Mesenchymal stem cell (in vitro differentiated cells and primary cell): ENCODE results near the gene PROX1.

ENCODE experiments used
- DNase-seq: peaks from one replicate; pipeline ENCODE4 v3.0.0-alpha.2; 2013
- H2AFZ ChIP-seq: one replicate; pipeline ENCODE4 v1.6.1; 2013; ENCODE audit warnings: low read depth, mild to moderate bottlenecking, control low read depth, inconsistent platforms, low read length, moderate library complexity
- H2AK5ac ChIP-seq: 2 replicates; pipeline ENCODE4 v1.6.1; 2013; ENCODE audit warnings: low read length, moderate library complexity, mild to moderate bottlenecking, inconsistent platforms; ENCODE audit not compliant: severe bottlenecking
- H2BK120ac ChIP-seq: one replicate; pipeline ENCODE4 v1.6.1; 2013; ENCODE audit warnings: low read depth, mild to moderate bottlenecking, inconsistent platforms, low read length, moderate library complexity
- H2BK12ac ChIP-seq, 2 experiments: one replicate each; pipeline ENCODE4 v1.6.1; 2013; ENCODE audit warnings: inconsistent platforms in 2 of 2, low read length in 2 of 2, mild to moderate bottlenecking in 2 of 2, moderate library complexity in 2 of 2, control low read depth in 1 of 2
- H2BK15ac ChIP-seq: one replicate; pipeline ENCODE4 v1.6.1; 2013; ENCODE audit warnings: mild to moderate bottlenecking, low read depth, inconsistent platforms; ENCODE audit not compliant: poor library complexity, severe bottlenecking
- H2BK5ac ChIP-seq: 2 replicates; pipeline ENCODE4 v1.6.1; 2013; ENCODE audit warnings: low read depth, mild to moderate bottlenecking, low read length, control low read depth, inconsistent platforms; ENCODE audit not compliant: poor library complexity, severe bottlenecking
- H3K14ac ChIP-seq, 2 experiments: one replicate each; pipeline ENCODE4 v1.6.1; 2013; ENCODE audit warnings: inconsistent platforms in 2 of 2, low read length in 2 of 2, control low read depth in 1 of 2, mild to moderate bottlenecking in 1 of 2, moderate library complexity in 1 of 2
- H3K18ac ChIP-seq, 2 experiments: one replicate each; pipeline ENCODE4 v1.6.1; 2013; ENCODE audit warnings: inconsistent platforms in 2 of 2, low read length in 2 of 2, control low read depth in 1 of 2, low read depth in 1 of 2, mild to moderate bottlenecking in 1 of 2
- H3K23ac ChIP-seq, 2 experiments: one replicate each; pipeline ENCODE4 v1.6.1; 2013; ENCODE audit warnings: inconsistent platforms in 2 of 2, low read length in 2 of 2, mild to moderate bottlenecking in 2 of 2, moderate library complexity in 2 of 2, control low read depth in 1 of 2
- H3K27ac ChIP-seq: 2 replicates; pipeline ENCODE4 v1.5.1; 2013; ENCODE audit warnings: mild to moderate bottlenecking, moderate library complexity, low read length, control low read depth, inconsistent platforms; ENCODE audit not compliant: poor library complexity, severe bottlenecking
- H3K27me3 ChIP-seq, 2 experiments: 2 replicates each; pipeline versions ENCODE4 v1.6.1 to v1.7.0; 2013; ENCODE audit warnings: low read length in 2 of 2, mild to moderate bottlenecking in 2 of 2, moderate library complexity in 2 of 2, control low read depth in 1 of 2, inconsistent platforms in 1 of 2; ENCODE audit not compliant: control insufficient read depth in 1 of 2, insufficient read depth in 1 of 2
- H3K36me3 ChIP-seq, 2 experiments: 2 replicates each; pipeline versions ENCODE4 v1.6.1 to v1.7.0; 2013; ENCODE audit warnings: low read length in 2 of 2, control low read depth in 1 of 2, inconsistent platforms in 1 of 2, low read depth in 1 of 2, mild to moderate bottlenecking in 1 of 2; ENCODE audit not compliant: insufficient read depth in 2 of 2, control insufficient read depth in 1 of 2
- H3K4ac ChIP-seq, 2 experiments: one replicate each; pipeline ENCODE4 v1.6.1; 2013; ENCODE audit warnings: inconsistent platforms in 2 of 2, low read length in 2 of 2, mild to moderate bottlenecking in 2 of 2, moderate library complexity in 2 of 2, control low read depth in 1 of 2, low read depth in 1 of 2
- H3K4me1 ChIP-seq: 2 replicates; pipeline ENCODE4 v1.6.1; 2013; ENCODE audit warnings: low read depth, low read length, control low read depth; ENCODE audit not compliant: control insufficient read depth, insufficient read depth
- H3K4me2 ChIP-seq: 2 replicates; pipeline ENCODE4 v1.6.1; 2013; ENCODE audit warnings: low read length, mild to moderate bottlenecking, inconsistent platforms; ENCODE audit not compliant: poor library complexity, severe bottlenecking
- H3K4me3 ChIP-seq, 2 experiments: 2 replicates each; pipeline versions ENCODE4 v1.5.1 to v1.7.0; 2013; ENCODE audit warnings: low read length in 2 of 2, mild to moderate bottlenecking in 2 of 2, control low read depth in 1 of 2, low read depth in 1 of 2; ENCODE audit not compliant: insufficient read depth in 1 of 2
- H3K79me1 ChIP-seq: replicated peaks from 2 replicates; pipeline ENCODE4 v1.6.1; 2013; ENCODE audit warnings: mild to moderate bottlenecking, control low read depth, low read length, inconsistent platforms; ENCODE audit not compliant: poor library complexity, severe bottlenecking
- H3K9ac ChIP-seq: 2 replicates; pipeline ENCODE4 v1.7.0; 2013; ENCODE audit warnings: mild to moderate bottlenecking, low read length, moderate library complexity
- H3K9me3 ChIP-seq: 2 replicates; pipeline ENCODE4 v1.7.0; 2013; ENCODE audit warnings: mild to moderate bottlenecking, low read length; ENCODE audit not compliant: control insufficient read depth
- H4K8ac ChIP-seq: one replicate; pipeline ENCODE4 v1.6.1; 2013; ENCODE audit warnings: inconsistent platforms, mild to moderate bottlenecking, low read length, moderate library complexity
- H4K91ac ChIP-seq: one replicate; pipeline ENCODE4 v1.6.1; 2013; ENCODE audit warnings: mild to moderate bottlenecking, low read length, inconsistent platforms
- WGBS: methylation state at CpG from one replicate; pipeline ENCODE4 v1.1.7; 2013; ENCODE audit warnings: mixed read lengths; 5-methylcytosine and 5-hydroxymethylcytosine counted together

Gene PROX1

DNA sequence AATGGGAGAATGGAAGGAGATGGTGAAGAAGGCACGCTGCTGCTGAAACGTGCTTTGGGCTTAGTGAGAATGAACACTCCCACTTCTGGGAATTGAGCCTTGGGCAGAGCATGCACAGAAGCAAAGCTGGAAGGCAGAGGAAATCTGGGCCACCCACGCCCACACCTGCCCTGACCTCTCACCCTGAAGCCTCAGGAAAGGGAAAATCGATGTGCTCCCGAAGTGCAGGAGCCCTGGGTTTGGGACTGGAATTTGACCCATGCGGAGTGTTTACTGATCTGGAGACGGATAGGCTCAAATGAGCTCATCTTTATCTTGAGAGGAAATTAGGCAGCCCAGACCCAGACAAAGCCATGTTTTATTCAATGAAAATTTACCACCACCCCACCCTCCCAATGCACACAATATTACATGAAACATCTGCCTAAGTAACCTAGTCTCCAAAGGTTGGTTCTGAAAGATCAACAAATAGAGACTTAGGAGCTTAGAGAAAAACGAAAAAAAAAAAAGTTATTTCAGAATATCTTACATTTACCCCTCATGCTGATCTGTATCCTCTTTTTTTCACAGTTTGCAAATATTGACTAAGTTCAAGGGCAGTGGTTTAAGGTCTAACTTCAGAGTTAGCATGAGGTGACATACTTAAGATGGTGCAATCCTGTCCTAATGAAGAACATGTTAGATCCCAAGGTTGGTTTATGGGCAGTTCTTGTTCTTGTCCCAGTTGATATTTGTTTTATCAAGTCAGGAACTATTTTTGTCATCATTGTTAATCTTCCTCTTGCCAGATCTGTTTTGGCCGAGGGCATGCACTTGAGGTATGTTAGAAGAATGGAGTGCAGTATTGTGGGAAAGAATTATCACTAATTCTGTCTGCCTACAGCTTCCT lies 63.0 kb downstream of the PROX1 start:
- Histone ChIP-seq H2AFZ (no peak overlapping the region), H3K27ac (no peak overlapping the region), H4K91ac (no peak overlapping the region), H4K8ac (no peak overlapping the region), H3K4me2 (no peak overlapping the region), H2AK5ac (no peak overlapping the region), H3K23ac (no peak overlapping the region), H2BK12ac (no peak overlapping the region), H2BK15ac (no peak overlapping the region), H3K4me1 (no peaks in the 10 kb centered on the region), H2BK5ac (no peak overlapping the region), H3K4me3 (no peak overlapping the region), H3K79me1 (no peaks in the 10 kb centered on the region), H3K27me3 (no peaks in the 10 kb centered on the region), H3K9me3 (peaks cover 13% of the 10 kb centered on the region), H3K9ac (no peak overlapping the region), H3K36me3 (no peaks in the 10 kb centered on the region), H3K4ac (no peak overlapping the region), H2BK120ac (no peak overlapping the region), H3K14ac (no peak overlapping the region), H3K18ac (no peak overlapping the region)
- no peak for DNase-seq
- WGBS = 47% methylated on average over 7 of the region's 9 CpGs

DNA sequence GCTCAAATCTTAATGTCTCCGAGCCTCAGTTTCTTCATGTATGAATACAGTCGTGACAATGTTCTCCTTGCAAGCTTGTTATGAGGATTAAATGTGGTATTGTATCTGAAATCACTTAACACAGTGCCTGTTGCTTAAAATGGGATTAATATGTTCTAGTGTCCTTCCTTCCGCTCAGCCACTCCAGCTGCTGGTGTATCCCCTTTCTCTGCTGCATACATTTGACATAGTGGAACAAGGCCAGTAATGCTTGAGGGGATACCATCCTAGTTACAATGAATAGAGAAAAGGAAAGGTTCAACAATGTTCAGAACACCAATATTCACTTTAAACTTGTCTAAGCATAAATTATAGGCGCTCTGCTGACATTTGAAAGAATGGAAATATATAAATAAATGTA lies 64.0 kb downstream of the PROX1 start:
- no peaks in the 10 kb centered on the region for H3K27me3 ChIP-seq
- no peaks in the 10 kb centered on the region for H3K36me3 ChIP-seq
- no peak overlapping the region for H3K18ac ChIP-seq
- no peaks in the 10 kb centered on the region for H3K4me1 ChIP-seq
- H2BK12ac ChIP-seq = no peak overlapping the region
- H2BK5ac ChIP-seq = no peak overlapping the region
- no peak overlapping the region for H2AFZ ChIP-seq
- H4K8ac ChIP-seq = no peak overlapping the region
- H3K9ac ChIP-seq = no peak overlapping the region
- no peak overlapping the region for H2BK15ac ChIP-seq
- no peak overlapping the region for H2AK5ac ChIP-seq
- H3K79me1 ChIP-seq = no peaks in the 10 kb centered on the region
- no peak for DNase-seq
- H2BK120ac ChIP-seq = no peak overlapping the region
- peaks cover 13% of the 10 kb centered on the region for H3K9me3 ChIP-seq
- WGBS = 86% methylated on average over 3 of the region's 4 CpGs
- no peak overlapping the region for H3K27ac ChIP-seq
- H3K23ac ChIP-seq = no peak overlapping the region
- H3K4ac ChIP-seq = no peak overlapping the region
- no peak overlapping the region for H3K4me2 ChIP-seq
- no peak overlapping the region for H3K14ac ChIP-seq
- H4K91ac ChIP-seq = no peak overlapping the region
- H3K4me3 ChIP-seq = no peak overlapping the region

DNA sequence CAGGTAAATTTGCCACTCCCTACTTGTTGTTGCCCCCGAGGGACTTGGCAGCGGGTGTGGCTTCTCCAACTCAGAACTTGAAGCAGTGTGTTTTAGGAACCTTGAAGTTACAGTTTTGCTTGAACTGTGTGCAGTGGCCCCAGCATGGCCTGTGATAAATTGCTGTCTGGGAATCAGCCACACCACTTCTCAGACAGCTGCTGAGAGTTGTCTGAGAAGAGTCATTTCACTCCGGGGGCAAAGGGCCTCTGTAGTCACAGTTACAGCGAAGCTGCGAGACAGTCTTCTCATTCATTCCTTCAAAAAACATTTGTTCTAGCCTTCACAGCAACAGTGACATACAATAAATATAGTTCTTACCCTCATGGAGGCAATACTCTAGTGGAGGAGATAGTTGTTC lies 70.3 kb downstream of the PROX1 start:
- H3K14ac ChIP-seq = no peak overlapping the region
- H3K27ac ChIP-seq = no peak overlapping the region
- H3K27me3 ChIP-seq = peaks cover 0 to 9% of the 10 kb centered on the region in 2 experiments
- H2BK120ac ChIP-seq = no peak overlapping the region
- DNase-seq = no peak
- no peak overlapping the region for H2AFZ ChIP-seq
- H4K91ac ChIP-seq = no peak overlapping the region
- no peak overlapping the region for H3K9ac ChIP-seq
- H3K23ac ChIP-seq = no peak overlapping the region
- H3K36me3 ChIP-seq = no peaks in the 10 kb centered on the region
- no peaks in the 10 kb centered on the region for H3K4me1 ChIP-seq
- no peak overlapping the region for H3K4ac ChIP-seq
- H3K4me3 ChIP-seq = no peak overlapping the region
- no peak overlapping the region for H2BK12ac ChIP-seq
- no peaks in the 10 kb centered on the region for H3K79me1 ChIP-seq
- no peak overlapping the region for H3K18ac ChIP-seq
- H2AK5ac ChIP-seq = no peak overlapping the region
- H2BK15ac ChIP-seq = no peak overlapping the region
- no peak overlapping the region for H4K8ac ChIP-seq
- no peak overlapping the region for H3K4me2 ChIP-seq
- H3K9me3 ChIP-seq = no peaks in the 10 kb centered on the region
- H2BK5ac ChIP-seq = no peak overlapping the region
- 66% methylated on average over 3 of the region's 5 CpGs for WGBS

DNA sequence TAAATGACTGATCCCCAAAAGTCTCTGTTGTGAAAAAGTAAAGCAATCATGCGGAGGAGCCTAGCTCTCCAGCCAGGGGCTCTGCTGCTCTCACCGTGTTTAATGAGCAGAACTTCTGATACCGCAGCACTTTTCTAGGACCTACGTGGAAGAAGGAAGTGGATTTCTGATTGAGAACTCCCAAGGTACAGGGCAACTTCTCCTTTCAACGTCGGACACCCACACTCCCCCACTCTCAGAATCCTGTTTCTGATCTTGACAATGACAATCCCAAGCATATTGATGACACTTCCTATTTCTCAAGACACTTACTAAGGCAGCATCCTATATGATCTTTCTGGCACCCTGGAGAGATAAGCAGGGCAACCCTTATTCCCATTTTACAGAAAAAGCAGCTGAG lies 78.4 kb downstream of the PROX1 start:
- Histone ChIP-seq H3K23ac (no peak overlapping the region), H2BK120ac (no peak overlapping the region), H3K79me1 (no peaks in the 10 kb centered on the region), H4K91ac (no peak overlapping the region), H3K4me1 (no peaks in the 10 kb centered on the region), H3K14ac (no peak overlapping the region), H3K4me2 (no peak overlapping the region), H3K36me3 (no peaks in the 10 kb centered on the region), H2AFZ (no peak overlapping the region), H3K4ac (no peak overlapping the region), H3K9me3 (no peaks in the 10 kb centered on the region), H3K4me3 (no peak overlapping the region), H2AK5ac (no peak overlapping the region), H2BK12ac (no peak overlapping the region), H2BK15ac (no peak overlapping the region), H3K27me3 (peaks cover 0 to 51% of the 10 kb centered on the region in 2 experiments), H2BK5ac (no peak overlapping the region), H3K9ac (no peak overlapping the region), H3K27ac (no peak overlapping the region), H4K8ac (no peak overlapping the region), H3K18ac (no peak overlapping the region)
- WGBS = 78% methylated on average over 6 of the region's 6 CpGs
- DNase-seq = no peak
